HG03135 (cell line): ENCODE data around the gene RNF187.

Experiments
- ATAC-seq: cut with Tn5 transposase; IDR thresholded peaks from one replicate; pipeline ENCODE4 v1.9.1; 2021; ENCODE audit warnings: mild to moderate bottlenecking, moderate library complexity; ENCODE audit not compliant: unreplicated experiment

Gene RNF187

DNA sequence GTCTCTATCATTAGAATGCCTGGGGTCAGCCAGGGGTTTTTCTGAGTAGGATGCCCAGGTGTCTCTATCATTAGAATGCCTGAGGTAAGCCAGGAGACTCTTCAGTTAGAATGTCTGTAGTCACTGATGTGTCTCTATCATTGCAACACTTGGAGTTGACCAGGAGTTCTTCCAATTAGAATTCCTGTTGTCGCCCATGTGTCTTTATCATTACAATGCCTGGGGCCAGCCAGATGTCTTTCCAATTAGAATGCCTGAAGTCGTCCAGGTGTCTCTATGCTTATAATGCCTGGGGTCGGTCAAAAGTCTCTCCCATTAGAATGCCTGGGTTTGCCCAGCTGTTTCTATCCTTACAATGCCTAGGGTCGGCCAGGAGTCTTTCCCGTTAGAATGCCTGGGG lies 55.8 kb downstream of the RNF187 start:
- no peak for ATAC-seq

DNA sequence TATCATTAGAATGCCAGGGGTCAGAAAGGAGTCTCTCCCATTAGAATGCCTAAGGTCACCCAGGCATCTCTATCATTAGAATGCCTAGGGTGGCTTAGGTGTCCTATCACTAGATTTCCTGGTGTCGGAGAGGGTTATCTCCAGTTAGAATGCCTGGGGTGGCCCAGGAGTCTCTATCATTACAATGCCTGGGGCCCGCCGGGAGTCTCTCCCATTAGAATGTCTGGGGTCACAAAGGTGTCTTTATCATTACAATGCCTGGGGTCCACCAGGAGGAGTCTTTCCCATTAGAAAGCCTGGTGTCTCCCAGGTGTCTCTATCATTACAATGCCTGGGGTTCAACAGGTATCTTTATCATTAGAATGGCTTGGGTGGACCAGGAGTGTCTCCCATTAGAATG lies 56.2 kb downstream of the RNF187 start:
- ATAC-seq = no peak

DNA sequence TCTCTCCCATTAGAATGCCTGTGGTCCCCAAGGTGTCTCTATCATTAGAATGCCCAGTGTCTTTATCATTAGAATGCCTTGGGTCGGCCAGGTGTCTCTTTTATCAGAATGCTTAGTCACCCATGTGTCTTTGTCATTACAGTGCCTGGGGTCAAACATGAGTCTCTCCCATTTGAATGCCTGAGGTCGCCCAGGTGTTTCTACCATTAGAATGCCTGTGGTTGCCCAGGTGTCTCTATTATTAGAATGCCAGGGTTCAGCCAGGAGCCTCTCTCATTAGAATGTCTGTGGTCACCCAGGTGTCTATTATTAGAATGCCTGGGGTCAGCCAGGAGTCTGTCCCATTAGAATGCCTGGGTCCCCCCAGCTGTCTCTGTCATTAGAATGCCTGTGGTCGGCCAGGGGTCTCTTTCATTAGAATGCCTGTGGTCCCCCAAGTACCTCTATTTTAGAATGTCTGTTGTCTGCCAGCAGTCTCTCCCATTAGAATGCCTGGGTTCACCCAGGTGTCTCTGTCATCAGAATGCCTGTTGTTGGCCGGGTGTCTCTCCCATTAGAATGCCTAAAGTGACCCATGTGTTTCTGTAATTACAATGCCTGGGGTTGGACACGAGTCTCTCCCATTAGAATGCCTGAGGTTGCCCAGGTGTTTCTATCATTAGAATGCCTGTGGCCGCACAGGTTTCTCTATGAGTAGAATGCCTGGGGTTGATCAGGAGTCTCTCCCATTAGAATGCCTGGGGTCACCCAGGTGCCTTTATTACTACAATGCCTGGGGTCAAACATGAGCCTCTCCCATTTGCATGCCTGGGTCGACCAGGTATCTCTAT lies 57.1 kb downstream of the RNF187 start:
- ATAC-seq = no peak

DNA sequence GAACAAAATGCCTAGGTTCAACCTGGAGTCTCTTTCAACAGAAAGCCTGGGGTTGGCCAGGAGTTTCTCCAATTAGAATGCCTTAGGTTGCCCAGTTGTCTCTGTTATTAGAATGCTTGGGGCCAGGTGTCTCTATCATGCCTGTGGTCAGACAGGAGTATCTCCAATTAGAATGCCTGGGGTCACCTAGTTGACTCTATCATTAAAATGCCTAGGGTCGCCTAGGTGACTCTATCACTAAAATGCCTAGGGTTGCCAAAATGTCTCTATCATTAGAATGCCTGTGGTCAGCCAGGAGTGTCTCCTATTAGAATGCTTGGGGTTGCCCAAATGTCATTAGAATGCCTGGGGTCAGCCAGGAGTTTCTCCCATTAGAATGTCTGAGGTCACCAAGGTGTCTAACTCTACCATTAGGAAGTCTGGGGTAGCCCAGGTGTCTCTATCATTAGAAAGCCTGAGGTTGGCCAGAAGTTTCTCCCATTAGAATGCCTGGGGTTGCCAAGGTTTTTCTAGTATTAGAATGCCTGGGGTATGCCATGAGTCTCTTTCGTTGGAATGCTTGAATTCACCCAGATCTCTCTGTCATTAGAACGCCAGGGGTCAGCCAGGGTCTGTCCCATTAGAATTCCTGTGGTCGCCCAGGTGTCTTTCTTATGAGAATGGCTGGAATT lies 57.9 kb downstream of the RNF187 start:
- ATAC-seq = no peak
